HG03025 (cell line): ENCODE measurements around the gene SLC26A5.

Experiments used
- ATAC-seq: cut with Tn5 transposase; IDR thresholded peaks from one replicate; pipeline ENCODE4 v1.9.1; 2021; ENCODE audit warnings: mild to moderate bottlenecking, moderate library complexity; ENCODE audit not compliant: unreplicated experiment, low FRiP score

SLC26A5 gene

GRCh38 chr7:103348452-103348851 lies 97.6 kb downstream of the SLC26A5 start:
- ATAC-seq, result no peak

GRCh38 chr7:103347507-103348267 lies 98.3 kb downstream of the SLC26A5 start, which contains the start of gene PSMC2:
PSMC2 (plus strand) TSS chr7:103347643; CDS start chr7:103347712, 69 bp downstream.
- ATAC-seq, result peak; percentile 62

GRCh38 chr7:103346396-103346795 lies 99.6 kb downstream of the SLC26A5 start:
- ATAC-seq, result no peak

GRCh38 chr7:103344453-103345149 lies 101.4 kb downstream of the SLC26A5 start, which contains the start of gene DNAJC2:
DNAJC2 (minus strand) TSS chr7:103344767; CDS start chr7:103344622, 145 bp downstream.
- ATAC-seq, result peak; percentile 78

GRCh38 chr7:103343758-103344452 lies 102.1 kb downstream of the SLC26A5 start:
- peak; percentile 23 for ATAC-seq

GRCh38 chr7:103343332-103343731 lies 102.7 kb downstream of the SLC26A5 start:
- ATAC-seq, result no peak

GRCh38 chr7:103341466-103341865 lies 104.5 kb downstream of the SLC26A5 start:
- no peak for ATAC-seq

- ATAC-seq, result no peak
Observed at GRCh38 chr7:103338864-103339263, 107.1 kb downstream of the SLC26A5 start.

- ATAC-seq, result no peak
Observed at GRCh38 chr7:103336761-103337160, 109.2 kb downstream of the SLC26A5 start.

- ATAC-seq, result no peak
Observed at GRCh38 chr7:103325744-103326143, 120.3 kb downstream of the SLC26A5 start.
